HL-60 (cell line): Measurements from ENCODE around the gene AGPAT3.
A peak's percentile ranks its signal among the peaks of the same experiment; 100 is the strongest.

Experiments
- DNase-seq, 2 experiments: peaks; one replicate each; pipeline ENCODE4 v3.0.0-alpha.2; 2010 to 2020; ENCODE audit warnings: low read depth in 1 of 2, low spot score in 1 of 2
- H3K27ac ChIP-seq: fragments of 250-450 bp; sonication (Bioruptor Pico); replicated peaks from 2 replicates; pipeline ENCODE4 v1.5.1; 2020; ENCODE audit warnings: mild to moderate bottlenecking, moderate library complexity
- H3K27me3 ChIP-seq: fragments of 250-450 bp; sonication (Bioruptor Pico); 2 replicates; pipeline ENCODE4 v1.5.1; 2021; ENCODE audit warnings: mild to moderate bottlenecking, moderate library complexity; ENCODE audit not compliant: insufficient read depth, poor library complexity, severe bottlenecking
- H3K4me3 ChIP-seq: replicated peaks from 2 replicates; pipeline ENCODE4 v1.5.1; 2011; ENCODE audit warnings: mild to moderate bottlenecking, control low read depth, low read length; ENCODE audit not compliant: insufficient read depth
- CTCF ChIP-seq: IDR thresholded peaks from one replicate; pipeline ENCODE4 v1.5.1; 2011; ENCODE audit warnings: low read length, control low read depth, inconsistent platforms; ENCODE audit not compliant: insufficient read depth
- GABPA ChIP-seq: IDR thresholded peaks from 2 replicates; pipeline ENCODE4 v1.6.1; 2012; ENCODE audit warnings: low read depth
- POLR2AphosphoS5 ChIP-seq: IDR thresholded peaks from 2 replicates; pipeline ENCODE4 v1.6.1; 2012; ENCODE audit warnings: low read depth
- REST ChIP-seq: IDR thresholded peaks from 2 replicates; pipeline ENCODE4 v1.6.1; 2012; ENCODE audit warnings: low read depth; ENCODE audit not compliant: insufficient replicate concordance
- SPI1 ChIP-seq: IDR thresholded peaks from 2 replicates; pipeline ENCODE4 v1.6.1; 2012; ENCODE audit warnings: low read depth, mild to moderate bottlenecking, borderline replicate concordance

AGPAT3 gene

GRCh38 chr21:44018127-44018526 is 153.1 kb downstream of the AGPAT3 start:
- Histone ChIP-seq H3K27me3 (no peaks in the 10 kb centered on the region), H3K4me3 (no peak overlapping the region), H3K27ac (no peak overlapping the region)
- TF ChIP-seq GABPA (no peak), CTCF (no peak), POLR2AphosphoS5 (no peak), SPI1 (no peak), REST (no peak)
- no peak for DNase-seq

- Histone ChIP-seq H3K4me3 (no peak overlapping the region), H3K27me3 (no peaks in the 10 kb centered on the region), H3K27ac (peak overlapping the region; percentile 22)
- TF ChIP-seq REST (no peak), CTCF (no peak), SPI1 (no peak), POLR2AphosphoS5 (no peak), GABPA (no peak)
- peak in 1 of 2 experiments; percentile 33 for DNase-seq
These were observed 154.0 kb downstream of the AGPAT3 start for GRCh38 chr21:44018813-44019567.

GRCh38 chr21:44019568-44019958 is 154.5 kb downstream of the AGPAT3 start:
- Histone ChIP-seq H3K27me3 (no peaks in the 10 kb centered on the region), H3K27ac (no peak overlapping the region; the same call in 1 of the 2 replicates), H3K4me3 (no peak overlapping the region)
- TF ChIP-seq REST (no peak), CTCF (no peak), SPI1 (no peak), GABPA (no peak), POLR2AphosphoS5 (no peak)
- no peak for DNase-seq
